HG03565 (cell line): ENCODE results near the gene ENOPH1.
"Not testable (repeated sequence)": the region's sequence is repeated elsewhere in the genome, so short reads cannot be mapped to it uniquely, and the experiment has no call there.

Experiments used
- ATAC-seq: cut with Tn5 transposase; IDR thresholded peaks from one replicate; pipeline ENCODE4 v1.9.1; 2021; ENCODE audit warnings: mild to moderate bottlenecking, moderate library complexity; ENCODE audit not compliant: unreplicated experiment

ENOPH1 gene

DNA sequence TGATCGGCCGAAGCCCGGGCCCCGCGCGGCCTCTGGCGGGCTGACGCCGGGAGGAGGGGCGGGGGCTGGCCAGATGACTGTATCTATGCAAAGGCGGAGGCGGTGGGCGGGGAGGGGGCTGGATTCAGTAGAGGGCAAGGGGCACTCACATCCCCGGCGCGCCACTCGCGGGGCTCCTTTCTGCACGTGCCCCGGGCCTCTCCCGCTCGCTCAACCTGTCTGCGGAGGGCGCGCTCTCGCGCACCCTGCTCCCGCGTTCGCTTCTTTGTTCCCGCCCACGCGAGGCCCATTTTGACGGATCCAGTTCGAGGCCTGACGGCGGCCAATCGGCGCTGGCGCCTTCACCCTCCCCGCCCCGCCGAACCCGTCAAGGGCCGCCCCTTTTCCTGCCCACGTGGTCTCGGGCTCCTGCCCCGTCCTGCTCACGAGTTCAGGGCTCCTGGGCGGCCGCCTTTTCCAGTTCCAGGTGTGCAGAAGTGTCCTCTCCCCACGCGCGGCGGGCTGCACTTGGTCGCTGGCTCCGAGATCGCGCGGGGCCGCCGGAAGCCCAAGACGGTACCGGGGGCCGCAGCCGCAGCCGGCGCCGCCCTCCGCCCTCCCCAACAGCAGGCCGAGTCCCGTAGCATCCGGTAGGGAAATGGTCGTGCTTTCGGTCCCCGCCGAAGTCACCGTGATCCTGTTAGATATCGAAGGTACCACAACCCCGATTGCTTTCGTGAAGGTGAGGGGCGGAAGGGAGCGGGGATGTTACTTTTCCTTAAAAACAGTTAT, at the start of gene ENOPH1, which contains the start of gene HNRNPDL:
TSS of gene ENOPH1 (plus strand) at position 398 of the 771 bp plus-strand sequence. CDS start at position 638, 240 bp downstream.
TSS of gene HNRNPDL (minus strand) at position 270 of the 771 bp plus-strand sequence. CDS start 772 bp downstream, outside the sequence.
- peak; percentile 64 for ATAC-seq

DNA sequence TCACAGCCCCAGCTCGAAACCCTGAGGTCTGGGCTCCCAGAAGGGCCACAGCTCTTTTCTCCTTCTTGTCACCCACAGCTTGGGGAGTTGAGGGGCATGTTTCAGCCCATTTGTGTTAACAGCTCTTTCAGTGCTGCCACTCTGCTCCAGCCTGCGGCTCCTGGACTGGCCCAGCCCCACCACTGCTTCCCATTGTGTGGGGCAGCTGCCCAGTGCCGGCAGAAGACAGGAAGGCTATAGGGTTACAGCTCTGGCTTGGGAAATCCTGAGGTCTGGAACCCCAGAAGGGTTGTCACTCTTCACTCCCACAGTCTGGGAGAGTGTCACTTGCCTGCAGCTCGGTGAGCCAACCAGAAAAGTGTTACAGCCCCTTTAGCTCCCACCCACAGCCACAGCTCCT, 49.6 kb upstream of the ENOPH1 start:
- no peak for ATAC-seq

DNA sequence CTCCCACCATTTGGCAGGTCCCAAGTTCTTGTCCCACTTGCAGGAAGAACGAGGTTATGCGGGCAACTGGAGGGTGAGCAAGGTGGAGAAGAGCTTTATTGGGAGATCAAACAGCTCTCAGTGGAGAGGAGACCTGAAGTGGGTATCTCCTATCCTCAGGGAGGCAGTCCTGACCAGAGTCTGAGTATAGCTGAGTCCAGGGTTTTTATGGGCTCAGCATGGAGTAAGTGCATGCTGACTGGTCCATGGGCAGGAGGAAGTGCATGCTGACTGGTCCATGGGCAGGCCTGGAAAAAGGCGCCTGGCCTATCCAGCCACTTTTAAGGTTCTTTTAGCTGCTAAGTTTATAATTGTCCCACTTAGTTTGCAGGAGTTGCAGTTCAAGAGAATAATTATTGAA, 49.2 kb upstream of the ENOPH1 start:
- ATAC-seq, result no peak

DNA sequence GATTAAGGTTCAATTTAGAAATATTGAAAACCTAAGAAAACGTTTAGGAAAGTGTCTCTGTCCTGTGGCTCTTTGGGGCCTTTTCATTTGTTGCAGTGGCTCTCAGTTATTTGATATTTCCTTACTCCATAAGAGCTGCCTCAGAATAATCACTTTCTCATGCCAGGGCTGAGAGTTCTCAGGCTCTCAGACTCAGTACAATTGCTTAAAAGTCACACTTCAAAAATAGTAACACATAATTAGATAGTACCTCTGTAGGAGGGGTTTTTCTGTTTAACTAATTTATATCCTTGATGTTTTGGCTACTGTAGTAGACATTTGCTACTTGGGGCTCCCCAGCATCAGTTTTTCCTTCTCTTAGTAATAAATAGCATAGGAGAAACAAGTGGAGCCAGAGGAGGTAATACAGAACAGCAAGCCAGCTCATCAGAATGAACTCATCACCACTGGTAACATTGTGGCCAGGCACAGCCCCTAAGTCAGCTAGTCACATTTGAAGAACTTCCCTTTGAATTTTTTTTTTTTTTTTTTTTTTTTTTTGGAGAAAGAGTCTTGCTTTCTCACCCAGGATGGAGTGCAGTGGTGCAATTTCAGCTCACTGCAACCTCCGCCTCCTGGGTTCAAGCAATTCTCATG, 48.6 kb upstream of the ENOPH1 start:
- ATAC-seq, result no peak

DNA sequence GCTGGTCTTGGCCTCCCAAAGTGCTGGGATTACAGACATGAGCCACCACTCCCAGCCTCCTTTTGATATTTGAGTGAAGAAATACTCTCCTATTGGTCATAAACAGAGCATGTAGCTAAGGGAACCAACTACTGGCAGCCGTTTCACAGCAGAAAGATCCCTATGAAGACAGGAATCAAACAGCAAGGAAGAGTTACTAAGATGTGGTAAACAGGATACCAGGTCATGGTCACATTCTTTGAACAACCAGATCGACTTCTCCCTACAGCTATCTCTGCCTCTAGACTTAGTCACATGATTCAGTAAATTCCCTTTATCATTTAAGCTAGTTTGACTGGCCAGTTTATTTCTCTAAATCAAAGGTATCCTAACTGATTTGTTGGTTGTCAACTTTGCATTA, 47.6 kb upstream of the ENOPH1 start:
- no peak for ATAC-seq

DNA sequence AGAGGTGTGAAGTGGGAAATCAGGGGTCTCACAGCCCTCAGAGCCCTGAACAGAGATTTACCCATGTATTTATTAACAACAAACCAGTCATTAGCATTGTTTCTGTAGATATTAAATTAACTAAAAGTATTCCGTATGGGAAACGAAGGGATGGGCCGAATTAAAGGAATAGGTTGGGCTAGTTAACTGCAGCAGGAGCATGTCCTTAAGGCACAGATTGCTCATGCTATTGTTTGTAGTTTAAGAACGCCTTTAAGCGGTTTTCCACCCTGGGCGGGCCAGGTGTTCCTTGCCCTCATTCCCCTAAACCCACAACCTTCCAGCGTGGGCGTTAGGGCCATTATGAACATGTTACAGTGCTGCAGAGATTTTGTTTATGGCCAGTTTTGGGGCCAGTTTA, 44.1 kb upstream of the ENOPH1 start:
- ATAC-seq, result not testable (repeated sequence)

DNA sequence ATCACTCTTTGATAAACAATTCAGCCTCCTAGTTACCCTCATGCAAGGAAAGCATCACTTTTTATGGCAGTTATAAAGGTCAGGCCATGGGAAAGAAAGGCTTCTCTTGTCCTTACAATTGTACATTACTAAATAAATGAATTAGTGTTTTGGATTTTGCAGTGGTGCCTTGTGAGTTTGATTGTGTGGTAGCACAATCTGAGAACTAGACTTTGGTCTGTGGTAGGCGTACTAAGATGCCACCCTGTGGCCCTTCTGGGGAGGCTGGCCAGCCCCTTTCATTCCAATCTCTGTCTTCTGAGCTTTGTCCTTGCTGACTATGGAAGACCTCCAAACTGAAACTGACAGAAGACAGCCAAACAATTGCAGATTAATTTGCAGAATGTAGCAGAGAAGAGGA, 42.0 kb upstream of the ENOPH1 start:
- ATAC-seq, result no peak

DNA sequence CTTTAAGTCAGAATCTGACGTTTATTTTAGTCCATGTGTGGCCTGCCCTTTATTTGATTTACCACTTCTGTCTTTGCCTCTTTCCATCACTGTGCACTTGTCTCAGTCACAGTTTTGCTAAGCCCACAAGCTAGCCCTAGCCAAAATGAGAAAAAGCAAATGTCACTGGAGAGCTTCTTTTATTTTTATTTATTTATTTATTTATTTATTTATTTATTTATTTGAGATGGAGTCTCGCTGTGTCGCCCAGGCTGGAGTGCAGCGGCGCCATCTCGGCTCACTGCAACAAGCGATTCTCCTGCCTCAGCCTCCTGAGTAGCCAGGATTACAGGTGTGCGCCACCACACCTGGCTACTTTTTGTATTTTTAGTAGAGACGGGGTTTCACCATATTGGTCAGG, 40.3 kb upstream of the ENOPH1 start:
- ATAC-seq, result not testable (repeated sequence)

DNA sequence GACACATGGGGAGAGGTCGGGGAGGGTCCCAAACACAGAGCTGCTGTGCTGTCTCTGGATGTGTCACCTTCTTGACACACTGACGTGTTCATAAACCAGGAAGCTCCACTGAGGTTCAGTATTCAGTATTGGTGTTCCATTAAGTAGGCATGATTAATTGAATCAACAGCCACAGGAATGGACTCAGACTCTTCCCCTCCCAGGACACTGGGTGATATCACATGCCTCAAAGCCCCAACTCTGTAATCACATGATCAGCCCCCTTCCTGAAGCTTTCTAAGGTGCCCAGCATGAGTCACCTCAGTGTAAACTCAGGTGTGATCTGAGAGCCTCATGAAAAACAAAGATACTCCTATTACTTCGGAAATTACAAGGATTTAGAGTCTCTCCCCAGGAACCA, 35.5 kb upstream of the ENOPH1 start:
- ATAC-seq, result no peak

DNA sequence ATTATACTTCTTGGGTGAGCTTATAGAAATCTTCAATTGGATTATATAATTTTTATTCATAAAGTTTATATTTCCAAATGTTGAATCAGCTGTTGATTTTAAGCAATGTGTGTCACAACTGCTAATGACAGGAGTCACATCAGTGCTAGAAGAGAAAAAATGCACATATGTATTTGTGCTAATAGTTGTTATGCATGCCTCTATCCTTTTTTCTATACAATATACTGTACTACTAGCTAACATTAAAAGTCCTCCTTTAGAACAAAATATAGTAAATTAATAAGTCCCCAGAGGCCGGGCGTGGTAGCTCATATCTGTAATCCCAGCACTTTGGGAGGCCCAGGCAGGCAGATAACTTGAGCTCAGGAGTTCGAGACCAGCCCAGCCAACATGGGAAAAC, 32.9 kb upstream of the ENOPH1 start:
- ATAC-seq, result no peak

DNA sequence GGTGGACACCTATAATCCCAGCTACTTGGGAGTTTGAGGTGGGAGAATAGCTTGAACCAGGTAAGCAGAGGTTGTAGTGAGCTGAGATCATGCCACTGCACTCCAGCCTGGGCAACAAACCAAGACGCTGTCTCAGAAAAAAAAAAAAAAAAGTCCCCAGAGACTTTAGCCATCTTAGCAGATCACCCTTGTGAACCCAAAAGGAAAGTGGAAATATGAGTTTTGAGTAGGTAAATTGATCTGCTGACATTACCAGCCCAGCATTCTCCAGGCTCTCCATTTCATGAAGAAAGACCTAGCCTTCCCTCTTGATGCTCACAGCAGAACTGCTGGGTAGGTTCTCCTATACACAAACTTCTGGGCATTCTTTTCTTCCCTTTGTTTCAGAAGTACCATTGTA, 32.1 kb upstream of the ENOPH1 start:
- no peak for ATAC-seq

DNA sequence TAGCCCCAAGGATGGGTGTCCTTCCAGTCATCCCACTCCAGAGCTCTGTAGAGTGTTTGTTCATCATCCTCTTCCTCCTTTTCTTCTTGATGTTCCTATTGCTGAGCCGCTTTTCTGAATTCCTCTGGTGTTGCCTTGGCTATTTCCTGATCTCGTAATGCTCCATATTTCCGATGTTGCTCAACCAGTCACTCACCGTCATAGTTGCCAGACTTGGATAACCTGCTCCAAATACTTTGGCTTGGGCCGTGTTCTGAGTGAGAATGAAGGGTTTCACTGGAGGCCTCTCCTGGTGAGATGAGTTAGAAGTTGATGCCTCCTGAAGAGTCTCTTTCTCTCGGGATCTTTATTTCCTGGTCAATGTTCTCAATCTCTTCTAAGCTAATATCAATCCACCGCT, 28.8 kb upstream of the ENOPH1 start:
- no peak for ATAC-seq

DNA sequence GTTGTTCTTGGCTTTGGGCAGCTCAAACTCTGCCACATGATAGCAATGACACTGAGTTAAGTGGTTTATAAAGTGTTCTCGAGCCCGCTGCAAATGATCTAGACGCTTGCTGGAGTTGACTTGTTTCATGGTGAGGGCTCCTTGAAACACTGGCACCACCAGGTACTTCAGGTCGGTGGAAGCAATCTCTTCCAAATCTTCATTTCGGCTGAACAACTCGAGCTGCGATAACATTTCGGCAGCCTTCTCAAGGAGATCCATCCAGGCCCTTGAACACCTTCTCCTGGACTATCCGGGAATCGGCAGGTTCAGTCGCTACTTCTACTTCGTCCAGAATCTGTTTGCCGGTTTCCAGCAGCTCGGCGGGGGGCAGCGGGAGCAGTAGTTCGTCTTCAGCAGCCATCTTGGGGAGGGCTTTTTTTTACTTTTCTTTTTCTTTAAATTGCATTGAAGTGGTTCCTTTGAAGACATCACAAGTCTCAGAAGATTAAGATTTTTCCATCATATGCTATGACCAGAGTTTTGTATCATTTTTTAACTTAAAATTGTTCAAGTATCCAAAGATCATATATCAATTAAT, 28.1 kb upstream of the ENOPH1 start:
- no peak for ATAC-seq

DNA sequence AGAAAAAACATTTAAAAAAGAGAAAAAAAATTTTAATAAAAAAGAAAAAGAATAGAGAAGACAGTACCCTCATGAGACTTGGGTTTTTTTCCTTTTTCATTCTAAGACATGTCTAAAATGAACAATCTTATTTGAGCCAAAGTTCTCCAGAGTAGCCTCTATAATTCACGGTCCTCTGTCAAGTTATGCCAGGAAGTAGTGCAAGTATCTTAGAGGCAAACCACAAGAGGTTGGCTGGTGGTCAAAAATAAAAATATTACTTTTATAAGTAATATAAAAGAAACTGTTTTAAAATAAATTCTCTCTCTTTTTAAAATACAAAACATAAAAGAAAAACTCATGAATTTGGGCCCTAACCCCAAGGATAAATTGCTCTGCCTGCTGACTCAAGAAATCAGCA, 26.7 kb upstream of the ENOPH1 start:
- no peak for ATAC-seq

DNA sequence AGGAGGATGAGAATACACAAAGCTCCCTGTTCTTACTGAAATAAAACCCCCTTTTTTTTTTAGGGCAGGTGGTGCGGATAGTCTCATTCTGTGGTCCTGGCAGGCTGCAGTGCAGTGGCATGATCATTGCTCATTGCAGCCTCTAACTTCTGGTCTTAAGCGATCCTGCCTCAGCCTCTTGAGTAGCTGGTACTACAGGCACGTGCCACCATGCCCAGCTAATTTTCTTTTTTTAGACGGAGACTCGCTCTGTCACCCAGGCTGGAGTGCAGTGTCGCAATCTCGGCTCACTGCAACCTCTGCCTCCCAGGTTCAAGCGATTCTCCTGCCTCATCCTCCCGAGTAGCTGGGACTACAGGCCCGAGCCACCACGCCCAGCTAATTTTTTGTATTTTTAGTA, 15.3 kb upstream of the ENOPH1 start:
- not testable (repeated sequence) for ATAC-seq

DNA sequence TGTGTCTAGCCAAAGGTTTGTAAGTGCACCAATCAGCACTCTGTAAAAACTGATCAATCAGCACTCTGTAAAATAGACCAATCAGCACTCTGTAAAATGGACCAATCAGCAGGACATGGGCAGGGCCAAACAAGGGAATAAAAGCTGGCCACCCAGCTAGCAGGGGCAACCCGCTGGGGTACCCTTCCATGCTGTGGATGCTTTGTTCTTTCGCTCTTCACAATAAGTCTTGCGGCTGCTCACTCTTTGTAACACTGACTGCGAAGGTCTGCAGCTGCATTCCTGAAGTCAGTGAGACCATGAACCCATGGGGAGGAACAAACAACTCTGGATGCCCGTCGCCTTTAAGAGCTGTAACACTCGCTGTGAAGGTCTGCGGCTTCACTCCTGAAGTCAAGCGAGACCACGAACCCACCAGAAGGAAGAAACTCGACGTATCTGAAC, 14.4 kb upstream of the ENOPH1 start:
- no peak for ATAC-seq

DNA sequence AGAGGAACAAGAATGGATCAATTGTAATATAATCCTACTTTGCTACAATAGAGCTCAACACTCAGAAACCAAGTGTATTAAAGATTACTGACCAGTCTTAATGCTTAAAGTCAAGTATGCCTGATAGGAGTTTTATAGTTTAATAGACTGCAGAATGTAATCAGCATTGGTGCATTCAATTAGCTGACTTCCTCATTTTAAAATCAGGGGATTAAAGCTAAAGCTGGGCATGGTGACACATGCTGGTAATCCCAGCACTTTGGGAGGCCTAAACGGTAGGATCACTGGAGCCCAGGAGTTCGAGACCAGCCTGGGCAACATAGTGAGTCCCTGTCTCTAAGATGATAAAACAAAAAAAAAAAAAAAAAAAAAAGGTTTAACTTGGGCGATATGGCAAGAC, 10.9 kb upstream of the ENOPH1 start:
- no peak for ATAC-seq

DNA sequence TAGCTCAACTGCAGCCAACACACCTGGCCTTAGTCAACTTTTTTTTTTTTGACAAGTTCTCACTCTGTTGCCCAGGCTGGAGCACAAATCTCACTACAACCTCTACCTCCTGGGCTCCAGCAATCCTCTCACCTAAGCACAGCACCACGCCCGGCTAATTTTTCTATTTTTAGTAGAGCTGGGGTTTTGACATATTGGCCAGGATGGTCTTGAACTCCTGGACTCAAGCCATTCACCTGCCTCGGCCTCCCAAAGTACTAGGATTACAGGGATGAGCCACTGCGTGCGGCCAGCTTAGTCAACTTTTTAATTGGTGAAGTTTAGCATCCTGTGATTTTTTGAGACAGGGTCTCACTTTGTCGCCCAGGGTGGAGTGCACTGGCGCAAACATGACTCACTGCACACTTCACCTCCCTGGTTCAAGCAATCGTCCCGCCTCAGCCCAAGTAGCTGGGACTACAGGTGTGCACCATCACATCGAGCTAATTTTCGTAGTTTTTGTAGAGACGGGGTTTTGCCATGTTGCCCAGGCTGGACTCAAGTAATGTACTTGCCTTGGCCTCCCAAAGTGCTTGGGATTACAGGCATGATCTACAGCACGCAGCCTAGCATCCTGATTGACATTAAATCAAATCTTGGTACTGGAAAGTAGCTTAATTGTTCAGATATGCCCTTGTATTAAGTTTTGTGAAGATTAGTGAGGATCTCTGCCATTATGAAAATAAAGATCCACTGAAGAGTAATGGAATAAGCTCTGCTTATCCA, 8.4 kb upstream of the ENOPH1 start:
- no peak for ATAC-seq

DNA sequence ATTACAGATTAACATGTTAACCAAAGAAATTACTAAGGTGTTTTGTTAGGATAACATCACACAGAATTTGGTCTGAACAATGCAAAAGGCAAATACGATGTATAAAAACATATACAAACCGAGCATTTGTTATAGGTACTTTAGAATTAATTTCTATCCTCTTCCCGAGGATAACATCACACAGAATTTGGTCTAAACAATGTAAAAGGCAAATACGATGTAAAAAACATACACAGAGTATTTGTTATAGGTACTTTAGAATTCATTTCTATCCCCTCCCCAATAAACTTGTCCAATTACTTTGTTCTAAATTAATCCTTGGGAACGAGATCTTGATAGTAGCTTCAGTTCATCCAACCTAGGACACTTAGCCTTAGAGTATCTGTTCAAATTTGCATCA, 7.8 kb upstream of the ENOPH1 start:
- no peak for ATAC-seq

DNA sequence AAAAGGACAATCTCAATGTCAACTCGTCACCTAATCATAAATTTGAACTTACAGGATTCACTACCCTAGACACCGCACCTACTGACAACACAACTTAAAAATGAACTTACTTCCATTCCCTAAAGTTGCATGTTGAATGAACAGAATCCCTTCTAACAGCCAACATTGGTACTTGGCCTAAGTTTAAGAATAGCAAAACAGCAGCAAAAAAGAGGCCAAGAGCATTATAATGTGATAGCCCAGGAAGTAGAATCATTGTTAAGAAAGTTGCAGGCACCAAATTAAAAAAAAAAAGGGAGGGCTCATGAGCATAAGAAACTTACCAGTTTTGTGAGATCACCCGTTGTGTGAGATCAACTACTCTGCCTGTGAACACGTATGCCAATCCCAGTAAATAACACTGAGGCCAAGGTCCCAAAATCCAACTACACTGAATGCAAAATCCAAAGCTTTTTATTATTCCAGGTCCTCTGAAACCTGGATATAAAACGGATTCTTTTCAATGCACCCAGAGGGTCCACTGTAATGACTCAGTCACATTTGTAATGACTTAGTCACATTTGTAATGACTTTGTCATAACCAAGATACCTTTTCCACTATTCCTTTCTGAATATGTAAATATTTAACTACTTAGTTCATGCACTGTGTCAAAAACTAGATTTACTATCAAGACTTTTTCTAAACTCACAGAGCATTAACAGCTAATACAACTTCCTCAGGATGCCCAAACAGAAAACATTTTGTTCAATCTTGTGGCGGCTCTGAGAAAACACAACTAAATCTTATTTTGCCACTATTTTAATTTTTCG, 6.9 kb upstream of the ENOPH1 start:
- no peak for ATAC-seq
